GM12878 (cell line): ENCODE data around the gene B3GALT5.

Source experiments
- CEBPB ChIP-seq, 2 experiments: fragments of 150-350 bp in 1 of 2; IDR thresholded peaks; 2 replicates each; pipeline ENCODE4 v1.6.1; 2012 to 2014; ENCODE audit warnings: low read depth in 2 of 2, low read length in 2 of 2, borderline replicate concordance in 1 of 2, inconsistent platforms in 1 of 2
- CEBPZ ChIP-seq: fragments of 150-350 bp; IDR thresholded peaks from 2 replicates; pipeline ENCODE4 v1.6.1; 2016; ENCODE audit warnings: low read depth, low read length
- EGR1 ChIP-seq, 2 experiments: IDR thresholded peaks; 1 replicate in 1 of 2; 2 replicates in 1 of 2; pipeline ENCODE4 v1.6.1; 2011 to 2012; ENCODE audit warnings: low read depth in 2 of 2, low read length in 2 of 2, borderline replicate concordance in 1 of 2, mild to moderate bottlenecking in 1 of 2, moderate library complexity in 1 of 2
- EP300 ChIP-seq, 2 experiments: fragments of 150-350 bp in 1 of 2; IDR thresholded peaks; 2 replicates each; pipeline ENCODE4 v1.6.1; 2011 to 2012; ENCODE audit warnings: low read depth in 2 of 2, low read length in 2 of 2, borderline replicate concordance in 1 of 2, improper control_type of control experiment in 1 of 2, inconsistent platforms in 1 of 2; ENCODE audit not compliant: control insufficient read depth in 1 of 2
- NRF1 ChIP-seq: conservative IDR thresholded peaks from 2 replicates; pipeline ENCODE4 v1.6.1; 2011; ENCODE audit warnings: mild to moderate bottlenecking, low read depth, low read length, improper control_type of control experiment
- SMAD1 ChIP-seq: fragments of 450-650 bp; IDR thresholded peaks from 2 replicates; pipeline ENCODE4 v1.6.1; 2018; ENCODE audit warnings: mild to moderate bottlenecking, low read depth; ENCODE audit not compliant: partially characterized antibody
- SP1 ChIP-seq: IDR thresholded peaks from one replicate; pipeline ENCODE4 v1.6.1; 2011; ENCODE audit warnings: low read depth, low read length
- USF2 ChIP-seq: IDR thresholded peaks from 2 replicates; pipeline ENCODE4 v1.6.1; 2011; ENCODE audit warnings: low read depth, low read length, improper control_type of control experiment, borderline replicate concordance
- ZNF384 ChIP-seq: IDR thresholded peaks from 2 replicates; pipeline ENCODE4 v1.6.1; 2012; ENCODE audit warnings: low read depth, mild to moderate bottlenecking, low read length, improper control_type of control experiment, borderline replicate concordance

GRCh38 chr21:39681845-39682244 lies 69.1 kb downstream of the B3GALT5 start:
- TF ChIP-seq ZNF384 (no peak), CEBPZ (no peak), SP1 (no peak), SMAD1 (no peak), USF2 (no peak), NRF1 (no peak), EGR1 (IDR thresholded peaks at IDR 0.05; ENCODE audit: borderline replicate concordance in 1 of 2, low read depth in 2 of 2, low read length in 2 of 2) (no peak), CEBPB (IDR thresholded peaks at IDR 0.05; ENCODE audit: borderline replicate concordance in 1 of 2, low read depth in 2 of 2, low read length in 2 of 2) (no peak), EP300 (IDR thresholded peaks at IDR 0.05; ENCODE audit: borderline replicate concordance in 1 of 2, control insufficient read depth in 1 of 2, low read depth in 2 of 2, low read length in 2 of 2) (no peak)
